AG09309 (cell line): Measurements from ENCODE around the gene C3orf49.

Experiments
- DNase-seq: peaks from one replicate; pipeline ENCODE4 v3.0.0-alpha.2; 2010; ENCODE audit warnings: low read depth
- H3K4me3 ChIP-seq: 2 replicates; pipeline ENCODE4 v1.5.1; 2011; ENCODE audit warnings: mild to moderate bottlenecking, low read depth, low read length, moderate library complexity; ENCODE audit not compliant: control insufficient read depth
- CTCF ChIP-seq: IDR thresholded peaks from 2 replicates; pipeline ENCODE4 v1.5.1; 2011; ENCODE audit warnings: mild to moderate bottlenecking, low read depth, low read length, inconsistent platforms; ENCODE audit not compliant: insufficient read depth, control insufficient read depth; ENCODE audit errors: missing control alignments

The C3orf49 gene

GRCh38 chr3:63875510-63875909 is 56.4 kb downstream of the C3orf49 start:
- TF ChIP-seq CTCF = no peak
- H3K4me3 ChIP-seq = no peak overlapping the region
- DNase-seq = no peak

- TF ChIP-seq CTCF = no peak
- no peak overlapping the region for H3K4me3 ChIP-seq
- peak; percentile 16 for DNase-seq
Measured at GRCh38 chr3:63876260-63876659, 57.2 kb downstream of the C3orf49 start.

- H3K4me3 ChIP-seq = no peak overlapping the region
- no peak for TF ChIP-seq CTCF
- DNase-seq = no peak
Measured at GRCh38 chr3:63877737-63878393, 58.8 kb downstream of the C3orf49 start.

GRCh38 chr3:63878394-63879060 is 59.4 kb downstream of the C3orf49 start:
- no peak for TF ChIP-seq CTCF
- DNase-seq = no peak
- H3K4me3 ChIP-seq = no peak overlapping the region

- no peak for DNase-seq
- no peak for TF ChIP-seq CTCF
- H3K4me3 ChIP-seq = no peak overlapping the region
Measured at GRCh38 chr3:63880653-63881052, 61.6 kb downstream of the C3orf49 start.

GRCh38 chr3:63886858-63887257 is 67.8 kb downstream of the C3orf49 start:
- TF ChIP-seq CTCF = no peak
- H3K4me3 ChIP-seq = no peak overlapping the region
- no peak for DNase-seq

GRCh38 chr3:63891518-63891917 is 72.4 kb downstream of the C3orf49 start:
- TF ChIP-seq CTCF = no peak
- no peak overlapping the region for H3K4me3 ChIP-seq
- no peak for DNase-seq
